H1 (cell line): Measurements from ENCODE around the gene NEK2. TPM values are rescaled to one million over a fixed set of nuclear protein-coding genes. Genes with fewer than 3 reads are reported as not detected.

Source experiments
- EGR1 ChIP-seq: IDR thresholded peaks from 2 replicates; pipeline ENCODE4 v1.6.1; 2011; ENCODE audit warnings: low read depth, low read length, borderline replicate concordance
- EP300 ChIP-seq, 2 experiments: IDR thresholded peaks; 1 replicate in 1 of 2; 2 replicates in 1 of 2; pipeline ENCODE4 v1.6.1; 2011 to 2012; ENCODE audit warnings: low read depth in 2 of 2, low read length in 2 of 2, mild to moderate bottlenecking in 2 of 2, borderline replicate concordance in 1 of 2, inconsistent platforms in 1 of 2, moderate library complexity in 1 of 2
- EZH2 ChIP-seq: fragments of 200-600 bp; sonication (generic); IDR thresholded peaks from 2 replicates; pipeline ENCODE4 v1.7.1; 2012; ENCODE audit warnings: low read depth, mild to moderate bottlenecking, moderate library complexity, low read length, inconsistent platforms; ENCODE audit not compliant: severe bottlenecking
- RXRA ChIP-seq: IDR thresholded peaks from 2 replicates; pipeline ENCODE4 v1.6.1; 2011; ENCODE audit warnings: low read depth, mild to moderate bottlenecking, low read length, moderate library complexity; ENCODE audit not compliant: insufficient read depth
- SP1 ChIP-seq: IDR thresholded peaks from 2 replicates; pipeline ENCODE4 v1.6.1; 2011; ENCODE audit warnings: low read depth, low read length
- TCF12 ChIP-seq: IDR thresholded peaks from 2 replicates; pipeline ENCODE4 v1.6.1; 2011; ENCODE audit warnings: low read depth, mild to moderate bottlenecking, low read length
- USF2 ChIP-seq: IDR thresholded peaks from 2 replicates; pipeline ENCODE4 v1.6.1; 2011; ENCODE audit warnings: low read length, improper control_type of control experiment
- YY1 ChIP-seq: IDR thresholded peaks from 2 replicates; pipeline ENCODE4 v1.6.1; 2011; ENCODE audit warnings: low read depth, mild to moderate bottlenecking, low read length
- polyA plus RNA-seq, 7 experiments: library from polyadenylated mRNA; depleted of rRNA in 3 of 7; stranded (reverse) in 5 of 7; unstranded in 2 of 7; fragments of >200 nt in 5 of 7; fragments of 200-250 nt in 2 of 7; gene quantifications; 1 replicate in 5 of 7; 2 replicates in 1 of 7; 4 replicates in 1 of 7; pipeline versions ENCODE4 v1.2.1 to v1.2.3, GENCODE V29; 2011 to 2013; ENCODE audit warnings: missing spikeins in 2 of 7, mixed read lengths in 2 of 7
- total RNA-seq: library from RNA; stranded (reverse); fragmentation: NEBNext Ultra II Directional; extraction: Animal tissue kit (Norgen Biotek cat#: 25700); gene quantifications from 2 replicates; pipeline ENCODE4 v1.2.1, GENCODE V29; 2021

NEK2 gene
- total and polyA plus RNA-seq, 2 of the 8 experiments (the other 6 are each of a cell fraction or from before 2014, with no cell fraction given): 8.4 to 22.9 TPM

DNA sequence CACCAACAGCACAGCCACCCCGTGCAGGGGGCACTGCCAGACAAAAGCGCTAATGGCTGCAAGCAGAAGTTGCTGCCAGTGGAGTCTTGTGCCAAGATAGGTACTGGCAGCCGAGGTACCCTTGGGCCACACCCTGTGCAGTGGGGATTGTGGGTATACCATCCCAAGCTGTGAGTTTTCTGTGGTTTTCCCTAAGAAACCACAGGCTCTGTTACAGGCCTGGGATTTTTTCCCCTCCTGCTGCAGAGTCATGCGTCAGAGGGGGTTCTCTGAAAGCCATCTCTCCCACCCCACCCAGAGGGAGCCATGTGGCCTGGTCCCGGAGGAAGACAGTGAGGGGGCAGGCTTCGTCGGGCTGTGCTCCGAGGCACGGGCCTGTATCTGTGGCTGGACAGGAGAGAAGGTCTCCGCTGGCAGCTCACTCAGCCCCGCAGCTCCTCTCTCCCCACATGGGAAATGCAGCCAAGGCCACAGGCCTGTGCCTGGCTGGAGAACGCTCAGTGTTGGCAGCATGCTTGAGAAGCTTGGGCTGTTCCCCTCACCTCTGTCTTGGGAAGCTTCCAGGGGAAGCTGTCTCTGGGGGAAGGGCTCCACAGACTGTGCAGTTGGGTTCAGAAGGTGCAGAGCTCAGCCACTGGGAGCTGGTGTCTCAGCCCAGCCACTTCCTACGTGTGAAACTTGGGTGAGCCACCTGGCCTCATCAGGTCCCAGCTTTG lies 42.5 kb downstream of the NEK2 start (continued):
- no peak for TF ChIP-seq USF2
- no peak for TF ChIP-seq EP300 (IDR thresholded peaks at IDR 0.05; ENCODE audit: borderline replicate concordance in 1 of 2, low read depth in 2 of 2, low read length in 2 of 2)
- no peak for TF ChIP-seq SP1
- TF ChIP-seq EGR1: no peak
- TF ChIP-seq TCF12: no peak
- no peak for TF ChIP-seq YY1
- no peak for TF ChIP-seq EZH2
- TF ChIP-seq RXRA: no peak
